ENCODE measurements around the gene MYO10.
"Not testable (repeated sequence)": the region's sequence is repeated elsewhere in the genome, so short reads cannot be mapped to it uniquely, and the experiment has no call there.

The MYO10 gene

DNA sequence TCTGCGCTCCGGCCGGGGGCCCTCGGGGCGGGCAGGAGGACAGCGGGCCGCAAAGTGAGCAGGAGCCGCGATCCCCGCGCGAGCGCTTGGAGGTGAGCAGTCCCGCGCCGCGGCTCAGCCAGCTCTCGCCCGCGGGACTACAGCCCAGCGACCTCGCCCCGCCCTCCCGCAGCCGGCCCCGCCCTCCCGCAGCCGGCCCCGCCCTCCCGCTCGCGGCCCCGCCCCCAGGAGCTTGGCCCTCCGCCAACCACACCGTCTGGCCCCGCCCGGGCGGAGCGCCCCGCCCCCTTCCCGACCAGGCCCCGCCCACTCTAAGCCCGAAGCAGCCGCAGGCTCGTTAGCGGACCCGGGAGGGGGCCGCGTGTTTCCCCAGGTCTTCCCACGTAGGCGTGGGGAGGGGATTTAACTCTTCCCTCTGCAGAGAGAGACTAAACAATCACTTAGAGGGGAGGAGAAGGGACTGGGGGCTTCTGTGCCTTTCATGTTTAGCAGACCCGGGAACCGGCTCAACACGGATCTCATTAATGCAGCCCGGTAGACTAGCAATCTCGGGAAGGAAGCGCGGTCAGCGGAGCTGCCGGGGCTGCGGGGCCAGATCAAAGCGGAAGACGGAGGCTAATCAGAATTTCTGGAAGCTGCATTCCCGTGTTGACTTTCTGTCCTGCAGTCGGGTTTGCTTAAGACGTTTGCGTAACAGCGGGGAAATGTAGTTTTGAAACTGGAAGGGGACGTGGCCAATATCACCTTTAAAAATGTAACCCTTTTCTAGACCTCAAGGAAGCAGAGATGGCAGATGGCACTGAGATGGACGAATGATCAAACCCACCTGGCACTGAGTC lies at the start of gene MYO10:
Gene MYO10, minus strand, starts transcription at position 139 of the 839 bp plus-strand sequence. CDS start 480 bp downstream, outside the sequence.
- no peak for DNase-seq (ENCODE audit: low read depth)

DNA sequence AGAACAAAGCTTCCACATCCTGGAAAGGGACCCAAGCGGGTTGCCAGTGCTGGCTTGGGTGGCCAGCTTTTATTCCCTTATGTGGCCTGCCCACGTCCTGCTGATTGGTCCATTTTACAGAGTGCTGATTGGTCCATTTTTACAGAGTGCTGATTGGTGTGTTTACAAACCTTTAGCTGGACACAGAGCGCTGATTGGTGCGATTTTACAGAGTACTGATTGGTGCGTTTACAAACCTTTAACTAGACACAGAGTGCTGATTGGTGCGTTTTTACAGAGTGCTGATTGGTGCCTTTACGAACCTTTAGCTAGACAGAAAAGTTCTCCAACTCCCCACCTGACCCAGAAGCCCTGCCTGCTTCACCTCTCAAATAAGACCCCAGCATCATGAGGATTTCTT lies 49.2 kb upstream of the MYO10 start:
- DNase-seq (ENCODE audit: low read depth): not testable (repeated sequence)

DNA sequence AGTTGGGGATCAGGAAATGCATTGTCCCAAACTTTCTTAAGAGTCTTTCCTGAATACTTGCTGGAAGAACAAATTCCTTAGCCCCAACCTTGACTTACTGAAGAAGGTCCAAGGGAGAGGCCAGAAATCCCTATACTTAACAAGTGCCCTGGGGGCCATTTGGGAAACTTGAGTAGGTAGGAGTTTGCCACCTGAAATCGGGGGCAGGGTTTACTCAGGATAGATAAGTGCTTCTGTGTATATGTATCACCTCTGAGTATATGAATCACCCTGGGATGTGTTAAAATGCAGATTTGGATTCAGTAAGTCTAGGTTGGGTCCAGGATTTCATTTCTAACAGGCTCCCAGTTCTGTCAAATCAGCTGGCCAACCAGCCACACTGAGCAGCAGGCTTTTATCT lies 47.9 kb upstream of the MYO10 start:
- no peak for DNase-seq (ENCODE audit: low read depth)

DNA sequence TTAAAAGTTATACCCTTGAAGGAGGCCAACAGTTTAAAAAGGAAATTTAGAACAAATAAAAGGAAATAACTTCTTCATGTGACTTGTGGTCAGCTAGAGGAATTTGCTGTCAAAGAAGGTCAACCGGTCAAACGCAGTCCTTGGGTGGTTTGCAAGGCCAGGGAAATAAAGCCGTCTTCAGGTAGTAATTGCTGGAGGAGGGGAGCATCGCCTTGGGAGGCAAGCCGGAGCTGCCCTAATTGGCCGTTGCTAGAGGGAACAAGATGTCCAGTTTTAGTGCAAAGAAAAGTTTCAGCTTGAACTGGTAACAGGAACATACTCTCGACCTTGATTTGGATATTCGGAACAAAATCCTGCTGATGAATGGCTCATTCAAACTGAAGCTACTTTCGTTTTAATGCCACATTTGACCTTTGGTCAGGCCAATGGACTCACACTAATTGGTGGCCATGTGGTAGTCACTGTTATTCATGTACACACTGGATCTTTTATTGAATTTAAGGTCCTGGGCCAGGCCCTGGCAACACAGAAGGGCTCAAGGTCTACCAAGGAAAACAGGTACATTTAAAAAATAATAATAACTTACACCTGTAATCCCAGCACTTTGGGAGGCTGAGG lies 47.0 kb upstream of the MYO10 start:
- DNase-seq (ENCODE audit: low read depth): no peak

DNA sequence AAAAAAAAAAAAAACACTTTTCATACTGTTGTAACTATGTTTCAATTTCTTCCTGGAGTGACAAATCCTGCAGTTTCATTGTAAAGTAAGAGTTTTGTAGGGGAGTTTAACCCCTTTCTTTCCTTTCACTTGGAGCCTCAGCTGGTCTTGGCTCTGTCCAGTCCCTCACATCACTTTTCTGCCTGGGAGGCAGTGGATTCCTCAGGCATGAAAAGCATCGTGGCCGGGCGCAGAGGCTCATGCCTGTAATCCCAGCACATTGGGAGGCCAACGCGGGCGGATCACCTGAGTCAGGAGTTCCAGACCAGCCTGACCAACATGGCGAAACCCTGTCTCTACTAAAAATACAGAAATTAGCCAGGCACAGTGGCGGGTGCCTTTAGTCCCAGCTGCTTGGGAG lies 45.6 kb upstream of the MYO10 start:
- no peak for DNase-seq (ENCODE audit: low read depth)

DNA sequence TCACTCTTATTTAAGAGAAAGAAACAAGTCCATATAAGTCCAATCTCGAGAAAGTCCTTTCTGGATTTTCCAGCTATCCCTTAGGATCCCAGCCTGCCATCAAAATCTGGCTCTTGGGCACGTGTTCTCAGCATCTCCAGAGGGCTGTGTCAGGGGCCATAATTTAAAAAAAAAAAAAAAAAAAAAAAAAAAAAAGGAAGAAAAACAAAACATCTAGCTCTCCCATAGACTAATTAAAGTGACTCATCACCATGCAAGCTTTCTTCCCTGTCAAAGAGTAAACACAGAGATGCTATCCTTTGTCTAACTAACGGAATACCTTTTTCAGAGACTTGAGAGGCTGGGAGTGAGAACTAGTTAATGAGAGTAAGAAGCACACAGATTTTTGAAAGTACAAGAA lies 44.9 kb upstream of the MYO10 start:
- DNase-seq (ENCODE audit: low read depth): no peak

DNA sequence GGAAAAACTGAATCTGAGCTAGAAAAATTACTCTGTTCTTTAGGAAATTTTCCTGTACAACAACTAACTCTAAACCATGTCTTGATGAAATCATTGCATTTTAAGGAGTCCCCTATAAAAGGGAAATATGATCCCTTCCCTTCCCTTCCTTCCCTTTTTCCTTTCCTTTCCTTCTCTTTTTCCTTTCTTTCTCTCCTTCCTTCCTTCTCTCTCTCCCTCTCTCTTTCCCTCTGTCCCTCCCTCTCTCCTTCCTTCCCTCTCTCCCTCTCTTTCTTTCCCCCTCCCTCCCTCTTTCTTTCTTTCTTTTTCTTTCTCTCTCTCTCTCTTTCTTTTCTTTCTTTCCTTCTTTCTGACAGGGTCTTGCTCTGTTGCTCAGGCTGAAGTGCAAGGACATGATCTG lies 42.2 kb upstream of the MYO10 start:
- no peak for DNase-seq (ENCODE audit: low read depth)

DNA sequence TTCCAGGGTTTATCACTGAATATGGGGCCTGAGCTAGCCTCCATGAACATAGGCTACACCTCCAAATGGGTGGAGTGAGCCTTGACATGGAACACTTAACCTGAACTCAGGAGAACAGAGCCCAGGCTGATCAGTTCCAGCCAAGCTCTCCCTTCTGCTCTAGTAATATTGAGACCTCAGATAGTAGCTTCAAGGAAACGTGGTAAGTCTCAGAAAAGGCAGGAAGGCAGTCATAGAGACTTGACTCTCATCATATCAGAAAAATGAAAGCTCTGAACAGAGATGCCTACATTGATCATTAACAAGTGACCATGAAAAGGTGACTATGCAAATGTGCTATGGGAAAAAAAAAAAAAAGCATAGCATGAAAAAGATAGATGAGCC lies 40.5 kb upstream of the MYO10 start:
- no peak for DNase-seq (ENCODE audit: low read depth)

DNA sequence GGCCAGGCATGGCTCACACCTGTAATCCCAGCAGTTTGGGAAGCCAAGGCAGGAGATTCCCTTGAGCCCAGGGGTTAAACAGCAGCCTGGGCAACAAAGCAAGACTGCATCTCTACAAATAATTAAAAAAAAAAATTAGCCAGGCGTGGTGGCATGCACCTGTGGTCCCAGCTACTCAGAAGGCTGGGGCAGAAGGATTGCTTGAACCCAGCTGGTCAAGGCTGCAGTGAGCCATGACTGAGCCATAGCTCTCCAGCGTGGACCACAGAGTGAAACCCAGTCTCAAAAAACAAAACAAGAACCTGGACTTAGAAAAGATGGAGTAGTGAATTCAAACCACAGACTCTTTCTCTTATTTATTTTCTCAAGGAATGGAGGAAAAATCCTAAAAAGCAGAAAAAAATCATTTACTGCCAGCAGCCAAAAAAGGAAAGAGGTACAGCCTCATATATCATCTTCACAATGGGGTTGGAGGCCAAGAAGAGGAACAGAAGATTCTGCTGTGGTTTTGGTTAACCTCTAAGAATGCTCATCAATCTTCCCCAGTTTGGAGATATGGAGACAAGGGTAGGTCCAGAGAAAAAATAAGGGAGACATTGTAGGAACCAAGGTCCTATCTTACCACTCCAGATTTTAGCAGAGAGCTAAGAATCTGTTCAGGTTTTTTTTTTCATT lies 40.0 kb upstream of the MYO10 start:
- no peak for DNase-seq (ENCODE audit: low read depth)

DNA sequence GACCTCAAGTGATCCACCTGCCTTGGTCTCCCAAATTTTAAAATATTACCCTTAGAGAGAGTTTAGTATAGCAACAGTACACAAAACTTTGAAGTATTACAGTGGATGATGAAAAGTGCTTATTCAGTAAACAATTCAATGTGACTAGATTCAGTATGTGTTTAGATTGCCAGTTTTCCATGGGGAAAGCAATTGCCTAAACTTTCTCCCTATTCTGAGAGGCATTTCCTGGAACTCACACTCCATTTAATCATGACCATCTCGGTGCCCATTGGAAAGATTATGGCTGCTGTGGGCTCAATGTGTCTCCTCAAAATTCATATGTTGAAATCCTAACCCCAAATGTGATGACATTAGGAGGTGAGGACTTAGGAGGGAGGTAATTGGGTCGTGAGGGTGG lies 38.9 kb upstream of the MYO10 start:
- no peak for DNase-seq (ENCODE audit: low read depth)

DNA sequence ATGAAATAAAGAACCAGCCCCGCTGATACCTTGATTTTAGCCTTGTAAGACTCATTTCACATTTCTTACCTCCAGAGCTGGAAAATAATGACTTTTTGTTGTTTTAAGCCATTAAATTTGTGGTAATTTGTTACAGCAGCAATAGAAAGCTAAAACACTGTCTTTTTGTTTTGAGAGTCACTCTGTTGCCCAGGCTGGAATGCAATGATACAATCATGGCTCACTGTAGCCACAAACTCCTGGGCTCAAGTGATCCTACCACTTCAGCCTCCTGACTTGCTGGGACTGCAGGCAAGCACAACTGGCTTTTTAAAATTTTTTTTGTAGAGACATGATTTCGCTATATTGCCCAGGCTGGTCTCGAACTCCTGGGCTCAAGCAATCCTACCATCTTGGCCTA lies 34.7 kb upstream of the MYO10 start:
- DNase-seq (ENCODE audit: low read depth): no peak

DNA sequence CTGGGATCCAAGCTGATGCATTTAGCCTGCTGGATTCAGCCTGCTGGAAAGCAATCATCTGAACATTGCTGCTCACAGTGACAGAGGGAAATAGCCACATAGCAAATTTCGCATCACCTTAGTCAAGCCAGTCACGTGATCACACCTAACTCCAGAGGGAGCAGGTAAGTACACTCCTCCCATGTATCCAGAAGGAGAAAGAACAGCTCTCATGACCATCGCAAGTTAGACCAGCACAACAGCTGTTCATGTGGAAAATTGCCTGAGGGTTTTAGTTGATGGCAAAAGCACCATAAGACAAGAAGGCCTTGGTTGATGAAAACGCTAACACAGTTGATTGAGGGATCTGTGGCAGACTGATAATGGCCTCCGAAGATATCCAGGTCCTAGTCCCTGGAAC lies 34.2 kb upstream of the MYO10 start:
- no peak for DNase-seq (ENCODE audit: low read depth)

DNA sequence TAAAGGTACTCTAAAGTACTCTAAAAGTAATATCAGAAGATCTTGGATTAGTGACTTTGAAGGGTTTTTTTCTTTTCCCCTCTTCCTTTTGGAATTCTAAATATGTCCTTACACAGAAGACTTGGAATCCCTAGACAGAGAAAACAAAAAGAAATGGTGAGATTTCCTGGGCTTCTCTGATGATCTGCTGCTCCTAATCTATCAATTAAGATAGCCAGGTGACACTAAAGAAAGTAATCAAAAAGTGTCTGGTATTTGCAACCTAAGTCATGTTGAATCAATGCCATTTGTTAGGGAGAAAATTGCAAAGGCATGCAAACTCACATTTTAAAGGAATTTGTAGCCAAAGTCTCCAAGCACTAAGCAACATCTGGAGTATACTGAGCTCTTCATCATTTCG lies 29.5 kb upstream of the MYO10 start:
- DNase-seq (ENCODE audit: low read depth): no peak

DNA sequence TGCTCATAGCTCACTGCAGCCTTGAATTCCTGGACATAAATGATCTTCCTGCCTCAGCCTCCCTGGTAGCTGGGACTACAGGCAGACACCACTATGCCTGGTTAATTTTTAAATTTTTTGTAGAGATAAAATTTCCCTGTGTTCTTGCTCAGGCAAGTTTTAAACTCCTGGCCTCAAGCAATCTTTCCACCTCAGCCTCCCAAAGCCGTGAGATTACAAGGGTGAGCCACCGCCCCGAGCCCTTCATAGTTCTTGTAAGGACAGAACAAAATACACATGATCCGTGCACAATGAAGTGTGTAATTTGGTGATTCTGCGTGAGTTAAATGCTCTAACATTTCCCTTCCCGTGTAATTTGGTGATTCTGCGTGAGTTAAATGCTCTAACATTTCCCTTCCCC lies 27.7 kb upstream of the MYO10 start:
- no peak for DNase-seq (ENCODE audit: low read depth)

DNA sequence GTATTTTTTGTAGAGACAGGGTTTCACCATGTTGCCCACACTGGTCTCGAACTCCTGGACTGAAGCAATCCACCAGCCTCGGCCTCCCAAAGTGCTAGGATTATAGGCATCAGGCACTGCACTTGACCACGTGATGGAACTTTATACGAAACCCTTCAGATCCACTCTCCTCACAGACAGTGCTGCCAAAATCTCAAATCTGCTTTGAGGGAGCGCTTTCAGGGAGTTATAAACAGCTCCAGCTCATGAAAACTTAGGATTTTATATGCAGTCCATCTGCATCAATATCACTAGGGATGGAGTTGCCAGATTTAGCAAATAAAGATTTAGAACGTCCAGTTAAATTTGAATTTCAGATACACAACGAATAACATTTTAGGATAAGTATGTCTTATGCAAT lies 25.0 kb upstream of the MYO10 start:
- no peak for DNase-seq (ENCODE audit: low read depth)

DNA sequence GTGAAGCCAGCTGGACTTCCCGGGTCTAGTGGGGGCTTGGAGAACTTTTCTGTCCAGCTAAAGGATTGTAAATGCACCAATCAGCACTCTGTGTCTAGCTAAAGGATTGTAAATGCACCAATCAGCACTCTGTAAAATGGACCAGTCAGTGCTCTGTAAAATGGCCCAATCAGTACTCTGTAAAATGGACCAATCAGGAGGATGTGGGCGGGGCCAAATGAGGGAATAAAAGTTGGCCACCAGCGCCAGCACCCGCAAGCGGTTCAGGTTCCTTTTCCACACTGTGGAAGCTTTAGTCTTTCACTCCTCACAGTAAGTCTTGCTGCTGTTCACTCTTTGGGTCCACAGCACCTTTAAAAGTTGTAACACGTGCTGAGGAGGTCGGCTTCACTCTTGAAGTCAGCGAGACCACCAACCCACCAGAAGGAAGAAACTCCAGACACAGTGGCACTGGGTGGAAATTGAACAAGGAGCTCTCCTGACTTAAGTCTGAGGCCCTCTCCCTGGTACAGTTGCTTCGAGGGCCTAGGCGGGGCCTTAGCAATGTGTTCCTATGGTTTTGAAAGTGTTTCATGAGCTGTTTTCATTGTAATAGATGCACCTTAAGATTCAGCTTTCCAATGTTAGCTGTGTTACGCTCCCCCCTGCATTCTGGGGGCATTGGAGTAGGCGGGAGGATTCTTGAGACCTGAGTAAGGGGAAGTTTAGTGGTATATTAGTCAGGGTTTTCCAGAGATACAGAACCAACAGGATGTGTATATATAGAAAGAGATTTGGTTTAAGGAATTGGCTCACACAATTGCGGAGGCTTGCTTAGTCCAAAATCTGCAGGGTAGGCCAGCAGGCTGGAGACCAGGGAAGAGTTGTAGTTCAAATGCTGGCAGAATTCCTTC lies 21.5 kb upstream of the MYO10 start:
- peak; percentile 67 for DNase-seq (ENCODE audit: low read depth)

DNA sequence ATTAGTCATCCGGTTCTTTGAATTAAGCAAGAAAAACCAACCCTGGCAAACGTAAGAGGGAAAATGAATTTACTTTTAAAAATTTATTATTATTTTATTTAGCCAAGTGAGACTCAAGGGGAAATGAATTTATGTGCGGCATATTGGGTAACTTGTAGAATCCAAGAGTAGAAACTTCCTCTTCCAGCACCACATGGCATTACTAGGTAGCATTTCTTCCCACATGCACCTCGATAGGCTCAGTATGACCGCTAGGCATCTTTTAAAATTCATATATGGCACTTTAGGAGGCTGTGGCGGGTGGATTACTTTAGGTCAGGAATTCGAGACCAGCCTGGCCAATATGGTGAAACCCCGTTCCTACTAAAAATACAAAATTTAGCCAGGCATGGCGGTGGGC lies 17.6 kb upstream of the MYO10 start:
- no peak for DNase-seq (ENCODE audit: low read depth)

DNA sequence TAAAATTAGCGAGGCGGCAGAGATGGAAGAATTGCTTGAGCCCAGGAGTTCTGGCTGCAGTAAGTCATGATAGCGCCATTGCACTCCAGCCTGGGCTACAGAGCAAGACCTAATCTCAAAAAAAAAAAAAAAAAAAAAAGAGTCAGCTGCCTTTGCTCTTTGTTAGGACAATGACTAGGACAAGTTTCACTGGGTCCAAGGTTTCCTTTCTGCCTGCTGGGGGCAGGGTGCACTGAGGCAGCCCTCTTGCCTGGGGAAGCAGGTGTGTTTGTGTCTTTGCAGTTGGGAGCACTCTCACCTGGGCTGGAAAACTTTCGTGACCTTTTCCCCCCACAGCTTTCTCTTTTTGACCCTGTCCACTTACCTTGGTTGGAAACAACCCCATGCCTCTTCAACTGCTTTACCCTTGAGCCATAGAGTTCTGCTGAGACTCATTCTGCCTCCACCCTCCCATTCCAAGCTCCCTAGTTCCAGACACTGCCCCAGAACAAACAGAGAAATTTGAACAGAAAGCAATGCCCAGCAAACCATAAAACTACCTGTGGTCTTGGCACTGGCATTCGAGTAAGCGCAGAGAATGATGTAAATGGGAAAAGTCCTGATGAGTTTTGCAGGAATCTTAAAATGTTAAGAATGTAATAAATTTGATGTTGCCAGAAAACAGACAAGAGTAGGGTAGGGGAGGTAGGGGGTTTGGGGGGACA lies 17.0 kb upstream of the MYO10 start:
- DNase-seq (ENCODE audit: low read depth): no peak

DNA sequence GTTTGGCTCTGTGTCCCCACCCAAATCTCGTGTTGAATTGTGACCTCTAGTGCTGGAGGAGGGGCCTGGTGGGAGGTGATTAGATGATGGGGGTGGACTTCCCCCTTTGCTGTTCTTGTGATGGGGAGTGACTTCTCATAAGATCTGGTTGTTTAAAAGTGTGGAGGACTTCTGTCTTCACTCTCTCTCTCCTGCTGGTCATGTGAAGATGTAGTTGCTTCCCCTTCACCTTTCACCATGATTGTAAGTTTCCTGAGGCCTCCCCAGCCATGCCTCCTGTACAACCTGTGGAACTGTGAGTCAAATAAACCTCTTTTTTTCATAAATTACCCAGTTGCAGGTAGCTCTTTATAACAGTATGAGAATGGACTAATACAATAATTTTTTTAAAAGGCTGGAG lies 10.6 kb upstream of the MYO10 start:
- no peak for DNase-seq (ENCODE audit: low read depth)

DNA sequence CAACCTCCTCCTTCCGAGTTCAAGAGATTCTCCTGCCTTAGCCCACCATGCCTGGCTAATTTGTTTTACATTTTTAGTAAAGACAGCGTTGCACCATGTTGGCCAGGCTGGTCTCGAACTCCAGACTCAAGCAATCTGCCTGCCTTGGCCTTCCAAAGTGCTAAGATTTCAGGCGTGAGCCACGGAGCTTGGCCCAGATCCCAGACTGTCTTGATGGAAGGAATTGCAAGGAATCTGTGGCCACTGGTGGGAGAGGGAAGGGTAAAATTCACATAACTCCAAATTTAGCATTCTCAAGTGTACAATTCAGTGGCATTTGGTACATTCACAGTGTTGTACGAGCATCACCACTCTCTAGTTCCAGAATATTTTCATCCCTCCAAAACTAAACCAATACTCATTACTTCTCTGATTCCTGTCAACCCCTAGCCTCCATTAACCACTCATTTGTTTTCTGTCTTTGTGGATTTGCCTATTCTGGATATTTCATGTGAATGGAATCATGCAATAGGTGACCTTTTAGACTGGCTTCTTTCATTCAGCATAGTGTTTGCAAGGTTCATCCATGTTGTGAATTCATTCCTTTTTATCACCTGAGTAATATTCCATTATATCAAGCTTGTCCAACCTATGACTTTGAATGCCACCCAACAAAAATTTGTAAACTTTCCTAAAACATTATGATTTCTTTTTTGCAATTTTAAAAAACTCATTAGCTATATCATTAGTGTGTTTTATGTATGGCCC lies 8.9 kb upstream of the MYO10 start:
- no peak for DNase-seq (ENCODE audit: low read depth)
